Lower leg skin (tissue), 4 donors: ENCODE measurements around the gene CCDC102B. TPM values are rescaled to one million over a fixed set of nuclear protein-coding genes. Genes with fewer than 3 reads are reported as not detected.
"Not testable (repeated sequence)": the region's sequence is repeated elsewhere in the genome, so short reads cannot be mapped to it uniquely, and the experiment has no call there.

Experiments used
- DNase-seq, 2 donors: peaks; one replicate each; pipeline ENCODE4 v3.0.0-alpha.2; 2019; ENCODE audit warnings: low spot score in 2 of 2
- H3K4me3 ChIP-seq: fragments of 200-600 bp; sonication (generic); 2 replicates; pipeline ENCODE4 v1.5.1; 2017; ENCODE audit warnings: mild to moderate bottlenecking, low read depth; ENCODE audit not compliant: poor library complexity, severe bottlenecking
- CTCF ChIP-seq, 3 donors: fragments of 450-650 bp; IDR thresholded peaks; one replicate each; pipeline ENCODE4 v1.5.1; 2016; ENCODE audit warnings: antibody characterized with exemption in 3 of 3, mild to moderate bottlenecking in 3 of 3, moderate library complexity in 2 of 3
- POLR2A ChIP-seq, 2 donors: fragments of 450-650 bp; IDR thresholded peaks; one replicate each; pipeline ENCODE4 v1.6.1; 2016 to 2017; ENCODE audit warnings: antibody characterized with exemption in 2 of 2, mild to moderate bottlenecking in 1 of 2, moderate library complexity in 1 of 2
- WGBS, 2 donors: methylation state at CpG; one replicate each; pipeline ENCODE4 v1.1.5; 2018; 5-methylcytosine and 5-hydroxymethylcytosine counted together
- intact Hi-C: fragments of 100-400 bp; cut with DNase I; formaldehyde crosslinking; loops from one replicate; pipeline ENCODE4 v1.15.0; 2023; ENCODE audit warnings: low total_unique reads
- total RNA-seq, 4 donors: library from RNA; depleted of rRNA; stranded (reverse); fragments of >200 nt; gene quantifications; one replicate each; pipeline ENCODE4 v1.1.0, GENCODE V29; 2016

The CCDC102B gene
- total RNA-seq, 4 donors from 2014 or later = 0.72 to 2.1 (median 1.5) TPM

- no peak for DNase-seq
- no peak for TF ChIP-seq CTCF (IDR thresholded peaks at IDR 0.05)
- no peak for TF ChIP-seq POLR2A (IDR thresholded peaks at IDR 0.05)
- WGBS, 2 donors = 45 to 58% methylated on average over 7 of the region's 7 CpGs
- no peak overlapping the region for H3K4me3 ChIP-seq
- intact Hi-C loops = no loop called here
Observed at GRCh38 chr18:68942230-68942629, 144.3 kb downstream of the CCDC102B start.

GRCh38 chr18:68943861-68944260, 146.0 kb downstream of the CCDC102B start:
- WGBS, 2 donors = 69 to 86% methylated on average over 2 of the region's 2 CpGs
- H3K4me3 ChIP-seq, intact Hi-C loops, DNase-seq: not testable (repeated sequence)

GRCh38 chr18:68944330-68944729, 146.4 kb downstream of the CCDC102B start:
- TF ChIP-seq POLR2A (IDR thresholded peaks at IDR 0.05) = no peak
- no peak for TF ChIP-seq CTCF (IDR thresholded peaks at IDR 0.05)
- H3K4me3 ChIP-seq = no peak overlapping the region
- intact Hi-C loops = no loop called here
- 38 to 42% methylated on average over 1 of the region's 1 CpG for WGBS, 2 donors
- no peak for DNase-seq

- no peak for DNase-seq
- WGBS, 2 donors = 63 to 86% methylated on average over 1 of the region's 1 CpG
- intact Hi-C loops = no loop called here
- TF ChIP-seq CTCF (IDR thresholded peaks at IDR 0.05) (no peak), POLR2A (IDR thresholded peaks at IDR 0.05) (no peak)
- H3K4me3 ChIP-seq = no peak overlapping the region
Observed at GRCh38 chr18:68944826-68945225, 146.9 kb downstream of the CCDC102B start.

- intact Hi-C loops = no loop called here
- TF ChIP-seq CTCF (IDR thresholded peaks at IDR 0.05) (no peak), POLR2A (IDR thresholded peaks at IDR 0.05) (no peak)
- H3K4me3 ChIP-seq = no peak overlapping the region
- no peak for DNase-seq
- 92 to 94% methylated on average over 4 of the region's 4 CpGs for WGBS, 2 donors
Observed at GRCh38 chr18:68948622-68949021, 150.7 kb downstream of the CCDC102B start.

- intact Hi-C loops = no loop called here
- no peak for DNase-seq
- no peak overlapping the region for H3K4me3 ChIP-seq
- WGBS, 2 donors = 67 to 70% methylated on average over 2 of the region's 2 CpGs
- TF ChIP-seq POLR2A (IDR thresholded peaks at IDR 0.05) (no peak), CTCF (IDR thresholded peaks at IDR 0.05) (no peak)
Observed at GRCh38 chr18:68954738-68955137, 156.9 kb downstream of the CCDC102B start.
